ENCODE measurements around the gene OTOS. TPM values are rescaled to one million over a fixed set of nuclear protein-coding genes. Genes with fewer than 3 reads are reported as not detected.

The OTOS gene
- total and polyA plus RNA-seq, 2 of the 4 experiments (the other 2 are of a cell fraction): 0.34 TPM; not detected in 1

GRCh38 chr2:240143801-240144648, 3.6 kb upstream of the OTOS start:
- Histone ChIP-seq H3K23ac (ENCODE audit: low read depth, low read length) (no peak overlapping the region), H2BK20ac (ENCODE audit: low read depth, low read length) (no peak overlapping the region), H3K36me3 (ENCODE audit: control insufficient read depth, insufficient read depth, low read length) (no peaks in the 10 kb centered on the region), H2AK5ac (ENCODE audit: low read depth, low read length) (no peak overlapping the region), H3K27me3 (ENCODE audit: control insufficient read depth, insufficient read depth, low read length) (peaks cover 27% of the 10 kb centered on the region), H4K8ac (ENCODE audit: low read depth in 2 of 2, low read length in 2 of 2) (no peak overlapping the region), H2BK5ac (ENCODE audit: low read depth, low read length, poor library complexity, severe bottlenecking) (no peak overlapping the region), H2BK15ac (ENCODE audit: low read depth, low read length) (no peak overlapping the region), H4K20me1 (ENCODE audit: insufficient read depth, low read length) (peaks cover 4% of the 10 kb centered on the region; the same call in 1 of the 2 replicates), H3K9ac (ENCODE audit: low read depth, low read length) (no peak overlapping the region), H3K4me2 (ENCODE audit: low read depth, low read length) (no peak overlapping the region), H4K91ac (ENCODE audit: insufficient read depth, low read depth, low read length) (no peak overlapping the region), H3K18ac (ENCODE audit: low read depth, low read length) (no peak overlapping the region), H4K5ac (ENCODE audit: low read depth, low read length) (no peak overlapping the region), H3K56ac (ENCODE audit: extremely low read depth, insufficient read depth, low read length) (no peak overlapping the region), H3K4me1 (ENCODE audit: control insufficient read depth, insufficient read depth, low read length) (no peaks in the 10 kb centered on the region), H3K27ac (ENCODE audit: insufficient read depth, low read length) (no peak overlapping the region), H3K4ac (ENCODE audit: low read depth, low read length) (no peak overlapping the region), H2BK120ac (ENCODE audit: low read depth, low read length) (no peak overlapping the region), H2AFZ (replicated peaks; ENCODE audit: low read length, poor library complexity) (peak overlapping the region; percentile 82), H3K79me1 (ENCODE audit: low read depth in 1 of 2, low read length in 2 of 2) (no peaks in the 10 kb centered on the region), H3K14ac (replicated peaks; ENCODE audit: low read depth, low read length) (no peak overlapping the region), H2AK9ac (replicated peaks; ENCODE audit: low read depth, low read length, poor library complexity) (no peak overlapping the region), H3K9me1 (ENCODE audit: insufficient read depth, low read length) (peaks cover 6% of the 10 kb centered on the region; the same call in 1 of the 2 replicates), H3K9me3 (ENCODE audit: control insufficient read depth, insufficient read depth, low read length) (no peaks in the 10 kb centered on the region), H3K4me3 (ENCODE audit: insufficient read depth, low read depth, low read length) (no peak overlapping the region)
- intact Hi-C loops (cut with micrococcal nuclease) (loop anchor here (1.0 to 2.0 kb wide), 2 partner anchors 83 to 123 kb away; no protein-coding TSS in a partner anchor), dilution Hi-C loops (cut with HindIII; ENCODE audit: low sequenced_read_pairs, unreplicated experiment) (no loop called here), in situ Hi-C loops (cut with MboI; ENCODE audit: low sequenced_read_pairs) (loop anchor here (5.0 to 25.0 kb wide), 2 partner anchors 82 to 1107 kb away; no protein-coding TSS in a partner anchor)
- no TSS peak for BruUV-seq (replicated peaks)
- WGBS, 2 experiments (ENCODE audit: extremely low coverage in 2 of 2, insufficient read length in 1 of 2): 47% methylated on average over 10 of the region's 36 CpGs; no CpG with 5 or more reads in 1 of the 2 experiments
- POLR2A ChIA-PET (ENCODE audit: unreplicated experiment): no interaction called here
- peak; percentile 22 for DNase-seq
- peak; percentile 98 for ATAC-seq (ENCODE audit: low read depth)
- CTCF ChIA-PET: interaction anchor here (0.5 to 4.6 kb wide), 7 partner anchors 9 to 916 kb away, joined by 3 to 40 read pairs (median 3); no protein-coding TSS in a partner anchor
- TF ChIP-seq MXI1 (IDR thresholded peaks at IDR 0.05; ENCODE audit: borderline replicate concordance, low read depth, low read length): no peak
- no peak for TF ChIP-seq RCOR1 (IDR thresholded peaks at IDR 0.05; ENCODE audit: insufficient replicate concordance, low read length)
- TF ChIP-seq POLR2A (IDR thresholded peaks at IDR 0.05; ENCODE audit: low read depth, low read length): no peak
- peak; percentile 94 for TF ChIP-seq CTCF (conservative IDR thresholded peaks at IDR 0.05; ENCODE audit: low read depth, low read length)
- TF ChIP-seq MAFK (IDR thresholded peaks at IDR 0.05; ENCODE audit: low read depth, low read length): no peak
- no peak for TF ChIP-seq CEBPB (IDR thresholded peaks at IDR 0.05; ENCODE audit: low read depth, low read length)
- no peak for TF ChIP-seq BHLHE40 (IDR thresholded peaks at IDR 0.05; ENCODE audit: low read depth, low read length)
- no peak for TF ChIP-seq USF2 (IDR thresholded peaks at IDR 0.05; ENCODE audit: low read depth, low read length)
- TF ChIP-seq, protein P1, sequence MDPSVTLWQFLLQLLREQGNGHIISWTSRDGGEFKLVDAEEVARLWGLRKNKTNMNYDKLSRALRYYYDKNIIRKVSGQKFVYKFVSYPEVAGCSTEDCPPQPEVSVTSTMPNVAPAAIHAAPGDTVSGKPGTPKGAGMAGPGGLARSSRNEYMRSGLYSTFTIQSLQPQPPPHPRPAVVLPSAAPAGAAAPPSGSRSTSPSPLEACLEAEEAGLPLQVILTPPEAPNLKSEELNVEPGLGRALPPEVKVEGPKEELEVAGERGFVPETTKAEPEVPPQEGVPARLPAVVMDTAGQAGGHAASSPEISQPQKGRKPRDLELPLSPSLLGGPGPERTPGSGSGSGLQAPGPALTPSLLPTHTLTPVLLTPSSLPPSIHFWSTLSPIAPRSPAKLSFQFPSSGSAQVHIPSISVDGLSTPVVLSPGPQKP (IDR thresholded peaks at IDR 0.05; ENCODE audit: borderline replicate concordance, low read depth, low read length): no peak
- TF ChIP-seq RFX5 (IDR thresholded peaks at IDR 0.05; ENCODE audit: low read depth, low read length): no peak
- no peak for TF ChIP-seq FOS (IDR thresholded peaks at IDR 0.05; ENCODE audit: low read depth, low read length)
- TF ChIP-seq MAZ (IDR thresholded peaks at IDR 0.05; ENCODE audit: borderline replicate concordance, low read depth, low read length): no peak
- TF ChIP-seq CHD1 (IDR thresholded peaks at IDR 0.05; ENCODE audit: low read depth, low read length): no peak
- TF ChIP-seq RAD21 (IDR thresholded peaks at IDR 0.05; ENCODE audit: low read length): peak; percentile 91

Data from IMR-90 (cell line).